ENCODE measurements around the gene EPC2.
A peak's percentile ranks its signal among the peaks of the same experiment; 100 is the strongest.
"Not testable (repeated sequence)": the region's sequence is repeated elsewhere in the genome, so short reads cannot be mapped to it uniquely, and the experiment has no call there.

EPC2 gene

DNA sequence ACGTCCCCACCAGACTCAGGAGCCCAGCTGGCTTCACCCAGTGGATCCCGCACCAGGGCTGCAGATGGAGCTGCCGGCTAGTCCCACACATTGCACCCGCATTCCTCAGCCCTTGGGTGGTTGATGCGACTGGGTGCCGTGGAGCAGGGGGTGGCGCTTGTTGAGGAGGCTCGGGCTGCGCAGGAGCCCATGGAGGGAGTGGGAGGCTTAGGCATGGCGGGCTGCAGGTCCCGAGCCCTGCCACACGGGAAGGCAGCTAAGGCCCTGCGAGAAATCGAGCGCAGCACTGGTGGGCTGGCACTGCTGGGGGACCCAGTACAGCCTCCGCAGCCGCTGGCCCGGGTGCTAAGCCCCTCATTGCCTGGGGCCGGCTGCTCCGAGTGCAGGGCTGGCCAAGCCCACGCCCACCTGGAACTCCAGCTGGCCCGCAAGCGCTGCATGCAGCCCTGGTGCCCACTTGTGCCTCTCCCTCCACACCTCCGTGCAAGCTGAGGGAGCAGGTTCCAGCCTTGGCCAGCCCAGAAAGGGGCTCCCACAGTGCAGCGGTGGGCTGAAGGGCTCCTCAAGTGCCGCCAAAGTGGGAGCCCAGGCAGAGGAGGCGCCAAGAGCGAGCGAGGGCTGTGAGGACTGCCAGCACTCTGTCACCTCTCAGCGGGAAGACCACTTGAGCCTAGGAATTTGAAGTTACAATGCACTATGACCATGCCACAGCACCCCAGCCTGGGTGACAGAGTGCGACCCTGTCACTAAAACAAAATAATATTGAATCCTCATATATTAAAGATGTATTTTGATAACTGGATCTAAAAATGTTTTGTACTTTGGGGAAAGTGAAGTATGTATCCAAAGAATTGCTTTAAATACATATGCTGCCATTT lies 34.0 kb downstream of the EPC2 start:
- DNase-seq, result not testable (repeated sequence)

DNA sequence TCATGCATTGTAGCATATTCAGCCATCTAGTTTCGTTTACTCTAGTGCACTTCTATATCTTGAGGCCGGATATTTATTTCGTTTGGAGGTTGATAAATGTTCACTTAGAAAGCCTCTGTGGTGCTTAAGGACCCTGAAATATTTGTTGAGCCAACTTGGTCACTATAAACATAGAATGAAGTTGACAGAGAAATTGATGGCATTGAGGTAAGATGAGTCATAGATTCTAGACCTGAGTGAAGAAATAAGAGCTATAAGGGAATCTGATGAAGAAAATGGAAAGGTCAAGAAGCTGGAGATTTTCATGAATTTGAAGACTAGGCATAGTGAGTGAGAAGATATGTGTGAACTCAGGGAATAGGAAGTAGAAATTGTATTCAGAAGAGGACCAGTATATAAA lies 35.9 kb downstream of the EPC2 start:
- DNase-seq, result no peak

DNA sequence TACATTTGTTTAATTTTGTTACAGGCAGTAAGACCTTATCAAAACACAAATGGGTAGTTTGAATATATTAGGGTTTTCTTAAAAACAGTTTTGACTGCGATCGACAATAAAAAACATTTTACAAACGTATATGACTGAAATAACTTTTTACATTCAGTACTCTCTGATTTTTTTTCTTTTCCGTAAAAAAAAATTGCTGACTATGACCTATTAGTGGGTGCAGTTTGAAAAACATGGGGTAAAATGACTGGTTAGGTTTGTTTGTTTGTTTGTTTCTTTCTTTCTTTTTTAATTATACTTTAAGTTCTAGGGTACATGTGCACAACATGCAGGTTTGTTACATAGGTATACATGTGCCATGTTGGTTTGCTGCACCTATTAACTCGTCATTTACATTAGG lies 36.9 kb downstream of the EPC2 start:
- no peak for DNase-seq

DNA sequence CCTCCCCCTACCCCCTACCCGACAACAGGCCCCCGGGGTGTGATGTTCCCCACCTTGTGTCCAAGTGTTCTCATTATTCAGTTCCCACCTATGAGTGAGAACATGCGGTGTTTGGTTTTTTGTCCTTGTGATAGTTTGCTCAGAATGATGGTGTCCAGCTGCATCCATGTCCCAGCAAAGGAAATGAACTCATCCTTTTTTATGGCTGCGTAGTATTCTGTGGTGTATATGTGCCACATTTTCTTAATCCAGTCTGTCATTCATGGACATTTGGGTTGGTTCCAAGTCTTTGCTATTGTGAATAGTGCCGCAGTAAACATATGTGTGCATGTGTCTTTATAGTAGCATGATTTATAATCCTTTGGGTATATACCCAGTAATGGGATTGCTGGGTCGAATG lies 37.3 kb downstream of the EPC2 start:
- DNase-seq, result not testable (repeated sequence)

DNA sequence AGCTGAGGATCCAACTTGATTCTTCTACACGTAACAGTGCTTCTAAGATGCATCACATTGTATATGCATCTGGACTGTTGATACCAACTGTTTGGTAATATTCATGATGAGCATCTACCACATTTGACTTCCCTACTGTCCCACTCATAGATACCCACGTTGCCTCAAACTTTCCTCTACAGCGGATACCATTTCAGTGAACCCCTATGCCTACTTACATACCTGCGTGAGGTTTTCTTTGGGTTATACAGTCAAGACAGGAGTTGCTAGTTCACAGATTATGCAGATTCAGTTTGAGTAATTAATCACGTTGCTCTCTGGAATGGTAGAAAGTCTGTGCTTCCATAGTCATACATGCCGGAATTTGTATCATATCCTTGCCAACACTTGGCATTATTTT lies 40.0 kb downstream of the EPC2 start:
- no peak for DNase-seq

DNA sequence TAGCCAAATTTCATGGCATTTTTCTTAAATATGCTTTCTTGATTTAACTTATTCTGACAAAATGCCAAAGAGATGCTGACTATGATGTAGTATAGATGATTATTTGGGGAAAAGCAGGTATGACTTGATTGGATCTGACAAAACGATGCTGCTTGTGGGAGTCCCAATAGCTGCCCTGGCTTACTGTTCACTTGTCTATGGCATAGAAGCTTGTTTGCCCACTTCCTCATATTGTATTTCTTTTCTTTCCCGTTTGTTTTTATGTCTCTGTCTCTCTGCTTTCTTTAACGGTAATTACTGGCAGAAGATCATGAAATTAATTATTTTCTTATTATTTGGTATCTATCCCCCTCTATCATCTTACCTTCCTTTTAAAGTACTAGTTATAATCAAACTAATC lies 43.0 kb downstream of the EPC2 start:
- DNase-seq, result no peak

DNA sequence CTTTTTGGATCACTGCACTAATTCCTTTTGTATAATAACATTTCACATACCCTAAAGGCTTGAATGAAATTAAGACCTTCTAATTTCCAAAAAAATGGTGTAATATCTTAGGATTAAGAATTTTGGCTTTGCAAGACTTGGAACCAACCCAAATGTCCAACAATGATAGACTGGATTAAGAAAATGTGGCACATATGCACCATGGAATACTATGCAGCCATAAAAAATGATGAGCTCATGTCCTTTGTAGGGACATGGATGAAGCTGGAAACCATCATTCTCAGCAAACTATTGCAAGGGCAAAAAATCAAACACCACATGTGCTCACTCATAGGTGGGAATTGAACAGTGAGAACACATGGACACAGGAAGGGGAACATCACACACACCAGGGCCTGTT lies 43.5 kb downstream of the EPC2 start:
- DNase-seq, result not testable (repeated sequence)

DNA sequence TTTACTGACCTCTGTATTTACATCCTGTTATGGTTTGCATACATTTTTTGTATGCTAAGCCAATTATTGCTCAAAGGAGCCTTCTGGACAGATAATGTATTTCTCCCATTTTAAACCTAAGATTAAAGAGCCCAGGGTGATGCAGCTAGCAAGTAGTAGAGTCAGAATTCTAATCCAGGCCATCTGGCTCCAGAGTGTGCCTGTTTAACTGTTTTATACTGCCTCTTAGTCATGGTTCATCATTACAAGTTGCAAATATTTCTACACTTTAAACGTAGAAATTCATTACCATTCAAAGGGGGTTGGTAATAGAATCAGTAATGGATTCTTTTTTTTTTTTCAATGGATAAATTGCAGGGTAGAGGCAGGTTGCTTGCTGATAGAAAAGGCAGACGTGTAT lies 52.4 kb downstream of the EPC2 start:
- DNase-seq, result no peak

DNA sequence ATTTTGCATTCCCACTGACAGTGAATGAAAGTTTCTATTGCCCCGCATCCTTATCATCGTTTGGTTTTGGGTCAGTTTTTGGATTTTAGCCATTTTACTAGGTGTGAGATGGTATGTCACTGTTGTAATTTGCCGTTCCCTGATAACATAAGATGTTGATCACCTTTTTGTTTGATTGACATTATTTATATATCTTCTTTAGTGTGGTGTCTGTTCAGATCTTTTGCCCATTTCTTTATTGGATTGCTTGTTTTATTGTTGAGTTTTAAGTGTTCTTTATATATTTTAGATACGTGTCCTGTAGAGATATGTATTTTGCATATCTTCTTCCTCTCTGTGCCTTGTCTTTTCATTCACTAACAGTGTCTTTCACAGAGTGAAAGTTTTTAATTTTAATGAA lies 55.3 kb downstream of the EPC2 start:
- no peak for DNase-seq

DNA sequence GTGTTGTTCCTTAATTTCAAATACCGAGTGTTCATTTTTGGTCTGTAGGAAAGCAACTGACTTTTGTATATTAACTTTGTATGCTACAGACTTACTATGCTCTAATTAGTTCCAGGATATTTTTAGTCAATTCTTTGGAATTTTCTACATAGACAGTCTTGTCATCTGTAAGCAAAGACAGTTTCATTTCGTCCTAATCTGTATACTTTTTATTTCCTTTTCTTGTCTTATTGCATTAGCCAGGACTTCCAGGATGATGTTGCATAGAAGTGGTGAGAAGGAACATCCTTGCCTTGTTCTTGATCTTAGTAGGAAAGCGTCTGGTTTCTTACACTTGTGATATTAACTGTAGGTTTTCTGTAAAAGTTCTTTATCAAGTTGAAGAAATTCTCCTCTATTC lies 56.5 kb downstream of the EPC2 start:
- DNase-seq, result no peak

DNA sequence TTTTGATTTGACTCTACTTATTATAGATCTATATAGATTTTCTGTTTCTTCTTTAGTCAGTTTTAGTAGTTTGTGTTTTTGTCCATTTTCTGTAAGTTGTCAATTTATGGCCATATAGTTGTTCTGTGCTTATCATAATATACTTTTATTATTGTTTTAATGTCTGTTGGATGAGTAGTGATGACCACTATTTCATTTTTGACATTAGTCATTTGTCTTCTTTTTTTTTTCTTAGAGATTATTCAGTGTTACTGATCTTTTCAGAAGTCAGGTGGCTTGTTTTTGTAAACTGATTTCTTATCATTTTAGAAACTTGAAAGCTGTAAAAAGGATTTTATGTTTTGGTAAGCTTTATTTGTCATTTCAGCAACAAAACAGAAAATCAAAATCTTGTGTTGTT lies 57.3 kb downstream of the EPC2 start:
- DNase-seq, result no peak

DNA sequence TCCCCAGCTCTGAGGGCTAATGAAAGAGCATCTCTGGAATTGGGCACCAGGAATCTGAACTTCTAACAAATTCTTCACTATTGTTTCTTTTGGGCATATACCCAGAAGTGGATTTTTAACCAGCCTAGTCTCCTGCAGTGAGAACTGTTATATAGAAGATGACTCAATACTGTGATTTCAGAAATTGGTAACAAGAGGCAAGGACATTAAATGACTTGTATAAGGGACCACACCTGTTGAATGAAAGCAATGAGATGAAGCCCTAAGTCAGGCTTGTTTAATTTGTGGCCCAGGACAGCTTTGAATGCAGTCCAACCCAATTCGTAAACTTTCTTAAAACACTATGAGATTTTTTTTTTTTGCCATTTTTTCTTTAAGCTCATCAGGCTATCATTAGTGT lies 57.9 kb downstream of the EPC2 start:
- DNase-seq, result no peak

DNA sequence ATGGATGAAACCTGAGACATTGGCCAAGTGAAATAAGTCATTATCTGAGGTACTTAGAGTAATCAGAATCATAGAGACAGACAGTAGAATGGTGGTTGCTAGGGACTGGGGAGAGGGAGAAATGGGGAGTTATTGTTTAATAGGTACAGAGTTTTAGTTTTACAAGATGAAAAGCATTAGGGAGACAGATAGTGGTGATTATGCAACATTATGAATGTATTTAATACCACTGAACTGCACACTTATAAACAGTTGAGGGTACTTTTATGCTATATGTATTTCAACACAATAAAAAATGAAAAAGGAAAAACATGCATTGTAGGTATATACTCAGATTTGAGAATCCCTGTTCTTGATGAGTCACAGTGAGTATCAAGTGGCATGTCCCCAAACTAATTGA lies 59.7 kb downstream of the EPC2 start:
- DNase-seq, result peak in 1 of 2 experiments; percentile 18

DNA sequence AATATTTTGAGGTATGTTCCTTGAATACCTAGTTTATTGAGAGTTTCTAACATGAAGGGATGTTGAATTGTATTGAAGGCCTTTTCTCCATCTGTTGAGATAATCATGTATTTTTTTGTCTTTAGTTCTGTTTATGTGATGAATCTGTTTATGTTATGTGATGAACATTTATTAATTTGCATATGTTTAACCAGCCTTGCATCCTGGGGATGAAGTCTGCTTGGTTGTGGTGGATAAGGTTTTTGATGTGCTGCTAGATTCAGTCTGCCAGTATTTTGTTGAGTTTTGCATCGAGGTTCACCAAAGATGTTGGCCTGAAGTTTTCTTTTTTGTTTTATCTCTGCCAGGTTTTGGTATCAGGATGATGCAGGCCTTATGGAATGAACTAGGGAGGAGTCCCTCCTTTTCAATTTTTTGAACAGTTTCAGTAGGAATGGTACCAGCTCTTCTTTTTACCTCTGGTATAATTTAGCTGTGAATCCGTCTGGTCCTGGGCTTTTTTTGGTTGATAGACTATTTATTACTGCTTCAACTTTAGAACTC lies 71.9 kb downstream of the EPC2 start:
- no peak for DNase-seq

DNA sequence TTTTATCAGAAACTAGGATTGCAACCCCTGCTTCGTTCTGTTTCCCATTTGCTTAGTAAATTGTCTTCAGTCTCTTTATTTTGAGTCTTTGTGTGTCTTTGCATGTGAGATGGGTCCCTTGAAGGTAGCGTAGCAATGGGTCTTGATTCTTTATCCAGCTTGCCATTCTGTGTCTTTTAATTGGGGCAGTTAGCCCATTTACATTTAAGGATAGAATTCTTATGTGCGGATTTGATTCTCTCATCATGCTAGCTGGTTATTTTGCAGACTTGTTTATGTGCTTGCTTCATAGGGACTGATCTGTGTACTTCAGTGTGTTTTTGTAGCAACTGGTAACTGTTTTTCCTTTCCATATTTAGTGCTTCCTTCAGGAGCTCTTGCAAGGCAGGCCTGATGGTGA lies 73.5 kb downstream of the EPC2 start:
- DNase-seq, result no peak

DNA sequence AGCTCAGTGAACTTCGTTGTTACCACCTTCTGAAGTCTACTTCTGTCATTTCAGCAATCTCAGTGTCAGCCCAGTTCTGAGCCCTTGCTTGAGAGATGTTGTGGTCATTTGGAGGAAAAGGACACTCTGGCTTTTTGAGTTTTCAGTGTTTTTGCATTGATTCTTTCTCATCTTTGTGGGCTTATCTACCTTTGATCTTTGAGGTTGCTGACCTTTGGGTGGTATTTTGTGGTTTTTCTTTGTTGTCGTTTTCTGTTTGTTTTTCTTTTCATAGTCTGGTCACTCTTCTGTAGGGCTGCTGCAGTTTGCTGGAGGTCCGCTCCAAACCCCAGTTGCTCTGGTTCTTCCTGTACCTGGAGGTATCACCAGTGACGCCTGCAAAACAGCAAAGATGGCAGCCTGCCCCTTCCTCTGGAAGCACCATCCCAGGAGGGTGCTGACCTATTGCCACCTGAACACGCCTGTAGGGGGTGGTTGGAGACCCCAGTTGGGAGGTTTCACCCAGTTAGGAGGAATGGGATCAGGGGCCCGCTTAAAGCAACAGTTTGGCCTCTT lies 74.7 kb downstream of the EPC2 start:
- no peak for DNase-seq

DNA sequence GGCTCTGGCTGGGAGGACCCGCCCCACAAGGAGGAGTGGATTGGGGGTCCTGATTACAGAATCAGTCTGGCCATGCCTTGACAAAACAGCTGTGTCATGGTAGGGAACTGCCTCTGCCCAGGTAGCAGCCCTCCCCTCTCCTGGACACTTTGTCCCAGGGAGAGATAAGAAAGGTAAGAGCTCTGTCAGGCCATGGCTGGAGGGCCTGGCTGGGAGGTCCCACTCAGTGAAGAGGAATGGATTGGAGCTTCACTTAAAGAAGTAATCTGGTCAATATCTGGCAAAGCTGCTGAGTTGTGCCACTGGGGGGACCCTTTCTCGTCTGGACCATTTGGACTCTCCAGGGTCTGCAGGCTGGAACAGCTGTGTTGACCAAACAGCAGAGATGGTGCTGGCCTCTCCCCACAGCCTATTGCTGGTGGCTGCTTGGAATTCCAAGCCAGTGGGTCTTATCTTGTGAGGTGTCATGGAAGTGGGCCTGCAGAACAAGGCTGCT lies 75.4 kb downstream of the EPC2 start:
- no peak for DNase-seq

DNA sequence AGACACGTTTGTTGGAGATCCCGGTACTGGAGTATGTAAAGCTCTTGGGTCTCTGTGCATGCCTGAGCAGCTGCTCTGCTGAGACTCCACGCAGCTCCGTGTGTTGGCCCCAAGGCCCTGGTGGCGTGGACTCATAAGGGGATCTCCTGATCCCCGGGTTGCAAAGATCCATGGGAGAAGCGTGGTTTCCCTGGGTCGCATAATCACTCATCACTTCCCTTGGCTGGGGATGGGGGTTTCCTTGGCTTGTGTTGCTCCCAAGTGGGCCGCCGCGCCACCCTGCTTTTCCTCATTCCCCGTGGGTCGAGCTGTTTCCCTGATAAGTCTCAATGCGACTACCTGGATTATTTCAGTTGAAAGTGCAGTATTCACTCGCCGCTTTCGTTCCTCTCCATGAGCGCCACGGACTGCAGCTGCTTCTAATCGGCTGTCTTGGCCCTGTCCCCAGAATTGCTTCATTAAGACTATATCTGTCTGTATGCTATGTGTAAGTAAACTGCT lies 76.0 kb downstream of the EPC2 start:
- DNase-seq, result peak; percentile 46 to 76

DNA sequence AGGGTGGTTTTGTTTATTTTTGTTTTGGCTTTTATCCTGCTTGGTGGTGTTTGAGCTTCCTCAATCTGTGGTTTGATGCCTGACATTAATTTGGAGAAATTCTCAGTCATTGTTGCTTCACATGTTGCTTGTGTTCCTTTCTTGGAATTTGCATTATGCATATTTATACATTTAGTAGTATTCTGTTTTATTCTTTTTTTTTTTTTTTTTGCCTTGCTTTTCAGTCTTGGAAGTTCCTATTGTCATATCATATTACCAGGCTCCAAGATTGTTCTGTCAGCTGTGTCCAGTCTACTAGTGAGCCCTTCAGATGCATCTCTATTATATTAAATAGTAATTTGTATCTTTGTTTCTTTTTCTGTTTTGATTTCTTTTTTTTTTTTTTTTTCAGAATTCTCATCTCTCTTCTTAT lies 77.0 kb downstream of the EPC2 start:
- DNase-seq, result peak in 1 of 2 experiments; percentile 27

DNA sequence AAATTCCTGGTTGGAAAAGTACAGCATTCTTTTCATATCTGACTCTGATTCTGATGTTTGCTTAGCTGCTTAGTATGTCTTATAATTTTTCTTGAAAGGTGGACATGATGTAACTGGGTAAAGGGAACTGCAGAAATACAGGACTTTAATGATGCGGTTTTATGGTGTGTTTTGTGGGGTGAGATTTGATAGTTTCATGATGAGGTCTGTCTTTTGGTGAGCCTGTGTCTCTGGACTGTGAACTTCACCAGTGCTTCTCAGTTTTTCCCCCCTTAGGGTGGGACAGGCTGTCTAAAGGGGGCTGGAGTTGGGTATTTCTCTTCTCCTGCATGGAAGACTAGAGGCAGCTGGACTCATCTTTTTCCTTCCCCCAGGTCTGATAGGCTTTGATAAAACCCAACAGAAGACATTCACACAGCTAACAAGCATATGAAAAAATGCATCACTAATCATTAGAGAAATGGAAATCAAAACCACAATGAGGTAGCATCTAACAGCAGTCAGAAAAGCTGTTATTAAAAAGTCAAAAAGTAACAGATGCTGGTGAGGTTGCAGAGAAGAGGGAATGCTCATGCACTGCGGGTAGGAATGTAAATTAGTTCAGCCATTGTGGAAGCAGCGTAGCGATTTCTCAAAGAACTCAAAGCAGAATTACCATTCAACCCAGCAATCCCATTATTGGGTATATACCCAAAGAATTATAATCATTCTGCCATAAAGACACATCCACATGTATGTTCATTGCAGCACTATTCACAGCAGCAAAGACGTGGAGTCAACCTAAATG lies 77.6 kb downstream of the EPC2 start:
- DNase-seq, result no peak

DNA sequence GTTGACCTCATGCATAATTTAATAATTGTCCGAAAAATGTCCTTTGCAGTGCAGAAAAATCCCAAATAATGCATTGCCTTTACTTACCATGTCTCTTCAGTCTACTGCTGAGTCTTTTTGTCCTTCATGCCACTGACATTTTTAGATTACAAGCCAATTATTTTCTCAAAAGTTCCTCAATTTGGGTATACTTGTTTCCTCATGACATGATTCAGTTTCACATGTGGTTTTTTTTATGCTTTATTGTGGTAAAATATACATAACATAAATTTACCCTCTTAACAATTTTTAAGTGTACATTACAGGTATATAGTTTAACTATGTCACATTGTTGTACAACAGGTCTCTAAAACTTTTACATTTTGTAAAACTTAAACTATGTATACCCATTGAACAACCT lies 81.0 kb downstream of the EPC2 start:
- DNase-seq, result no peak

DNA sequence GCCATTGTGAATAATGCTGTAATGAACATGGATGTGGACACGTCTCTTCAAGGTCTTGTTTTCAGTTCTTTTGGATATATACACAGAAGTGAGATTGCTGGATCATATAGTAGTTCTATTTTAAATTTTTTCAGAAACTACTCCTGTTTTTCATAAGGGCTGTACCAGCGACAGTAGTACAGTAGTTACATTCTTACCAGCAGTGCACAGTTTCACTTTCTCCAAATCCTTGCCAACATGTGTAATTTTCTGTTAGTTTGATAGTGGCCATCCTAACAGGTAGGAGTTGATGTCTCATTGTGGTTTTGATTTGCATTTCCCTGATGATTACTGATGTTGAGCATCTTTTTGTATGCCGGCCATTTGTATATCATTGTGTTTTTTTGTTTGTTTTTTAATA lies 81.7 kb downstream of the EPC2 start:
- no peak for DNase-seq

DNA sequence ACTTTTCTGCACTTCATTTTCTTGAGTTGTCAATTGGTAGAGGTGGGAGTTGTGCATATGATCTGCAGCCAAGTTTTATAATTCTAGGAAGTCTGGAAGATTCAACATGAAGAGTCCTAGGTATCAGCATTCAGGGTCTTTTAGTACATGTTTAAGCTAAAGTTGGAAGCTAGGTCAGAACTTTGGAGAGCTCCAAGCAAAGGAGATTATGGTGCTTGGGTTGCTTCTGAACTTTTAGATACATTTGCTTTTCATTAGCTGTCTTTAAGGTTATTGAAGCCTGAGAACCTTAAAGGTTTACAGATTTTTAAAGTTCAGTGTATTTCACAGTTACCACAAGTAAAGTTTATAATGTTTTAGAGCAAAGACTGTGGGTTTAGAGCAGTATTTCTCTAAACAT lies 85.5 kb downstream of the EPC2 start:
- DNase-seq, result no peak

Data from NCI-H2081 (cell line).